Measurements from ENCODE around the gene MOB1A. TPM values are rescaled to one million over a fixed set of nuclear protein-coding genes. Genes with fewer than 3 reads are reported as not detected.

Gene MOB1A
- total RNA-seq, 1 experiment from 2014 or later = 92.6 TPM

DNA sequence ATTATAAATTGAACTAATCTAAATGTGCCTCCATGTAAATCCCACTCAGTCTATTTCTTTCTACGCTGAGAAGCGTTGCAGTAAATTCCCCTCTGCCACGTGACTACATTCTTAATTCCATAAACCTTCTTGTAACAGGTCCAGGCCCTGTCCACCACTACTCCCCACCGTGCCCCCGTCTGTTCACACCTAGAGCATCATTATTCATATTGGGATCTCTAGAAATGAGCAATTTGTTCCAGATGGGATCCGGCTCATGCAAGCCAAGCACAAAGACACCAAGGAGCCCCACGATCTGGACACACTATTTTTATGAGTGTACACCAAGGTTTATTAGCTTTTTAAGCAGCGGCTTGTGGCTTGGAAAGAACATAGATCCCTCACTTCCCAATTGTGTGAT, 69.1 kb downstream of the MOB1A start:
- intact Hi-C loops (cut with micrococcal nuclease) = no loop called here
- Mint-ChIP-seq H3K27ac (ENCODE audit: low read depth, unreplicated experiment) (no peak overlapping the region), H3K9me3 (ENCODE audit: unreplicated experiment) (no peaks in the 10 kb centered on the region), H3K4me3 (ENCODE audit: unreplicated experiment) (no peak overlapping the region), H3K27me3 (ENCODE audit: insufficient read depth, unreplicated experiment) (no peaks in the 10 kb centered on the region), H3K36me3 (ENCODE audit: insufficient read depth, unreplicated experiment) (peaks cover 18% of the 10 kb centered on the region), H3K4me1 (ENCODE audit: insufficient read depth, unreplicated experiment) (no peaks in the 10 kb centered on the region)
- no peak for DNase-seq (ENCODE audit: unreplicated experiment)
- ChIA-PET CTCF (interaction anchor here (0.7 kb wide), 1 partner anchor 58 kb away, joined by 3 read pairs; no protein-coding TSS in a partner anchor), POLR2A (interaction anchor here (0.7 kb wide), 1 partner anchor 18 kb away, joined by 3 read pairs; no protein-coding TSS in a partner anchor)
- BruUV-seq (replicated peaks) = no TSS peak
- TF ChIP-seq, protein P1, sequence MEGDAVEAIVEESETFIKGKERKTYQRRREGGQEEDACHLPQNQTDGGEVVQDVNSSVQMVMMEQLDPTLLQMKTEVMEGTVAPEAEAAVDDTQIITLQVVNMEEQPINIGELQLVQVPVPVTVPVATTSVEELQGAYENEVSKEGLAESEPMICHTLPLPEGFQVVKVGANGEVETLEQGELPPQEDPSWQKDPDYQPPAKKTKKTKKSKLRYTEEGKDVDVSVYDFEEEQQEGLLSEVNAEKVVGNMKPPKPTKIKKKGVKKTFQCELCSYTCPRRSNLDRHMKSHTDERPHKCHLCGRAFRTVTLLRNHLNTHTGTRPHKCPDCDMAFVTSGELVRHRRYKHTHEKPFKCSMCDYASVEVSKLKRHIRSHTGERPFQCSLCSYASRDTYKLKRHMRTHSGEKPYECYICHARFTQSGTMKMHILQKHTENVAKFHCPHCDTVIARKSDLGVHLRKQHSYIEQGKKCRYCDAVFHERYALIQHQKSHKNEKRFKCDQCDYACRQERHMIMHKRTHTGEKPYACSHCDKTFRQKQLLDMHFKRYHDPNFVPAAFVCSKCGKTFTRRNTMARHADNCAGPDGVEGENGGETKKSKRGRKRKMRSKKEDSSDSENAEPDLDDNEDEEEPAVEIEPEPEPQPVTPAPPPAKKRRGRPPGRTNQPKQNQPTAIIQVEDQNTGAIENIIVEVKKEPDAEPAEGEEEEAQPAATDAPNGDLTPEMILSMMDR (IDR thresholded peaks at IDR 0.05; ENCODE audit: unreplicated experiment) = no peak

DNA sequence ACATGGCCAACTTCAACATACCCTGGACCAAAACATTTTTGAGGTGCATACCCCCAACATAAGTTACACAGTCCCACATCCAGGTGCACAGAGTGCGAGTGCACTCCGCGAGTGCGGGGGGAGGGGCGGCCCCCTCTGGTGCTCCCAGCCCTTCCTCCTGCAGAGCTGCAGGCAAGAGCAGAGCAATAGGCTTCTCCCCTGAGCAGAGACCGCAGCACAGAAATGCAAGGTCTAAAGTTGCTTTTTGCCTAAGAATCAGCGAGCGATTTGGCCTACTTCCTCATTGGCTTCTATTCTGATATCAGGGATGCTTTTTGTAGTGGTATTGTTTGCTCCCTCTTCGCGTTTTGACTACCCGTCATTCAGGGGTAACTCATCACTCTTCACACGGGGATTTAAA, 71.6 kb downstream of the MOB1A start:
- H3K4me3 Mint-ChIP-seq (ENCODE audit: unreplicated experiment) = no peak overlapping the region
- intact Hi-C loops (cut with micrococcal nuclease) = no loop called here
- peaks cover 42% of the 10 kb centered on the region for H3K36me3 Mint-ChIP-seq (ENCODE audit: insufficient read depth, unreplicated experiment)
- TF ChIP-seq, protein P1 (IDR thresholded peaks at IDR 0.05; ENCODE audit: unreplicated experiment) = no peak
- no peak overlapping the region for H3K27ac Mint-ChIP-seq (ENCODE audit: low read depth, unreplicated experiment)
- no peaks in the 10 kb centered on the region for H3K9me3 Mint-ChIP-seq (ENCODE audit: unreplicated experiment)
- H3K4me1 Mint-ChIP-seq (ENCODE audit: insufficient read depth, unreplicated experiment) = no peaks in the 10 kb centered on the region
- no peak for DNase-seq (ENCODE audit: unreplicated experiment)
- H3K27me3 Mint-ChIP-seq (ENCODE audit: insufficient read depth, unreplicated experiment) = no peaks in the 10 kb centered on the region
- POLR2A ChIA-PET = no interaction called here
- CTCF ChIA-PET = interaction anchor here (0.6 to 1.4 kb wide), 5 partner anchors 14 to 284 kb away, joined by 3 to 4 read pairs (median 3); partner anchors contain the start of gene BOLA3
- BruUV-seq (replicated peaks) = no TSS peak

DNA sequence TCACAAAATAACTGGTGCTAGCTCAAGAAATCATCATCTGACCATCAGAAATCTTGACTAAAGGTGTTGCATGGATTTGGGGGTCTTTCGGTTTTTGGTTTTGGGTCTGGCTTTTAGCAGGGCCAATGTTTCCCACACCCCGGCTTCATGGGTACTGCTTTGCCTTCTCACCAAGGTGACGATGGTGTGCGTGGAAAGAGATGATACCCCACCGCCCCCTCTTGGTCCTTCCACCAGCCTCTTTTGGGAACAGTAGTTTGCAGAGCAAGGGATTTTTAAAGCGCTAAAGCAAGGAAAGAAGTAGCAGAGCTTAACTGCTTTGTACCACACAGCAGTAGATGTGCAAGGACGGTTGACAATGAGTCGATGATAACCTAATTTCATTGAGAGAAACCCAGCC, 73.3 kb downstream of the MOB1A start:
- no peaks in the 10 kb centered on the region for H3K9me3 Mint-ChIP-seq (ENCODE audit: unreplicated experiment)
- no peak overlapping the region for H3K27ac Mint-ChIP-seq (ENCODE audit: low read depth, unreplicated experiment)
- H3K4me1 Mint-ChIP-seq (ENCODE audit: insufficient read depth, unreplicated experiment) = no peaks in the 10 kb centered on the region
- TF ChIP-seq, protein P1 (IDR thresholded peaks at IDR 0.05; ENCODE audit: unreplicated experiment) = no peak
- BruUV-seq (replicated peaks) = no TSS peak
- no peaks in the 10 kb centered on the region for H3K27me3 Mint-ChIP-seq (ENCODE audit: insufficient read depth, unreplicated experiment)
- H3K4me3 Mint-ChIP-seq (ENCODE audit: unreplicated experiment) = no peak overlapping the region
- intact Hi-C loops (cut with micrococcal nuclease) = no loop called here
- H3K36me3 Mint-ChIP-seq (ENCODE audit: insufficient read depth, unreplicated experiment) = peaks cover 51% of the 10 kb centered on the region
- no peak for DNase-seq (ENCODE audit: unreplicated experiment)
- ChIA-PET CTCF (interaction anchor here (0.7 kb wide), 1 partner anchor 180 kb away, joined by 3 read pairs; no protein-coding TSS in a partner anchor), POLR2A (interaction anchor here (0.6 to 0.8 kb wide), 2 partner anchors 15 to 38 kb away, joined by 3 read pairs; no protein-coding TSS in a partner anchor)

DNA sequence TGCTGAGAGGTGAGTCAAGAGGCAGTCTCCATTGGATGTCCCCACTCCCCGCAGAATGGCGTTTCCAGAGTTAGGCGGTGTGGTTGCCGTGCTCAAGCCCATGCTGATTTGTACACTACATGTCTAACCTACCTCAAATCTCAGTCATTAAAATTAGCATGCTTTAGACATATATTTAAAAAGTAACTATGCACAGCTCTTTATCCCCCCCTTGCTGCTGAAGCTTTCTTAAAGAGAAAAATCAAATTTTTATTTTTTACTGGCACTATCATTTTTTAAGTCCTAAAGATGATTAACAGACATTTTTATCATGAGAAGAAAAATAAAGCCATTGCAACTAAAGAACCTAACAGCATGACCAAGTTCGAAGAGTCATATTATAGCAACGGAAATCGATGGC, 73.8 kb downstream of the MOB1A start:
- Mint-ChIP-seq H3K4me1 (ENCODE audit: insufficient read depth, unreplicated experiment) (peaks cover 3% of the 10 kb centered on the region), H3K9me3 (ENCODE audit: unreplicated experiment) (no peaks in the 10 kb centered on the region), H3K27me3 (ENCODE audit: insufficient read depth, unreplicated experiment) (no peaks in the 10 kb centered on the region), H3K36me3 (ENCODE audit: insufficient read depth, unreplicated experiment) (peaks cover 51% of the 10 kb centered on the region), H3K27ac (ENCODE audit: low read depth, unreplicated experiment) (no peak overlapping the region), H3K4me3 (ENCODE audit: unreplicated experiment) (no peak overlapping the region)
- TF ChIP-seq, protein P1 (IDR thresholded peaks at IDR 0.05; ENCODE audit: unreplicated experiment) = peak; percentile 10
- CTCF ChIA-PET = interaction anchor here (0.7 to 1.7 kb wide), 2 partner anchors 16 to 180 kb away, joined by 3 to 5 read pairs; no protein-coding TSS in a partner anchor
- BruUV-seq (replicated peaks) = no TSS peak
- POLR2A ChIA-PET = interaction anchor here (0.6 kb wide), 2 partner anchors 38 to 178 kb away, joined by 3 to 4 read pairs; partner anchors contain the start of gene DGUOK
- intact Hi-C loops (cut with micrococcal nuclease) = no loop called here
- no peak for DNase-seq (ENCODE audit: unreplicated experiment)
